H9 (cell line): ENCODE measurements around the gene PLXND1. TPM values are rescaled to one million over a fixed set of nuclear protein-coding genes. Genes with fewer than 3 reads are reported as not detected.

Experiments used
- DNase-seq: peaks from one replicate; pipeline ENCODE4 v3.0.0-alpha.2; 2017
- H2AFZ ChIP-seq: one replicate; pipeline ENCODE4 v1.6.1; 2013; ENCODE audit warnings: mild to moderate bottlenecking, low read length, control low read depth, moderate library complexity
- H2AK5ac ChIP-seq: 2 replicates; pipeline ENCODE4 v1.6.1; 2013; ENCODE audit warnings: low read length, control low read depth, mixed read lengths; ENCODE audit not compliant: insufficient read length
- H2BK120ac ChIP-seq: one replicate; pipeline ENCODE4 v1.6.1; 2013; ENCODE audit warnings: low read depth, mild to moderate bottlenecking, low read length, control low read depth, inconsistent platforms; ENCODE audit not compliant: poor library complexity, severe bottlenecking
- H2BK12ac ChIP-seq: 2 replicates; pipeline ENCODE4 v1.6.1; 2013; ENCODE audit warnings: low read length, control low read depth, mixed read lengths, low read depth; ENCODE audit not compliant: insufficient read length
- H2BK15ac ChIP-seq: 2 replicates; pipeline ENCODE4 v1.6.1; 2013; ENCODE audit warnings: low read depth, low read length, control low read depth
- H2BK20ac ChIP-seq: one replicate; pipeline ENCODE4 v1.6.1; 2013; ENCODE audit warnings: low read depth, mild to moderate bottlenecking, low read length, control low read depth, inconsistent platforms; ENCODE audit not compliant: poor library complexity, severe bottlenecking
- H2BK5ac ChIP-seq: 2 replicates; pipeline ENCODE4 v1.6.1; 2013; ENCODE audit warnings: low read length, control low read depth, mixed read lengths; ENCODE audit not compliant: insufficient read length
- H3K14ac ChIP-seq: 2 replicates; pipeline ENCODE4 v1.6.1; 2013; ENCODE audit warnings: low read length, control low read depth; ENCODE audit not compliant: insufficient read depth
- H3K18ac ChIP-seq: 2 replicates; pipeline ENCODE4 v1.6.1; 2013; ENCODE audit warnings: low read depth, mild to moderate bottlenecking, mixed read lengths, low read length, control low read depth; ENCODE audit not compliant: insufficient read length
- H3K23ac ChIP-seq: 2 replicates; pipeline ENCODE4 v1.6.1; 2013; ENCODE audit warnings: low read length, control low read depth, mixed read lengths, low read depth; ENCODE audit not compliant: insufficient read length
- H3K23me2 ChIP-seq: 2 replicates; pipeline ENCODE4 v1.6.1; 2013; ENCODE audit warnings: low read depth, mild to moderate bottlenecking, mixed read lengths, low read length, control low read depth; ENCODE audit not compliant: insufficient read length, poor library complexity, severe bottlenecking
- H3K27ac ChIP-seq: 2 replicates; pipeline ENCODE4 v1.5.1; 2013; ENCODE audit warnings: low read length, control low read depth, mixed read lengths, low read depth; ENCODE audit not compliant: insufficient read length
- H3K27me3 ChIP-seq: 2 replicates; pipeline ENCODE4 v1.6.1; 2013; ENCODE audit warnings: low read length, control low read depth, inconsistent platforms; ENCODE audit not compliant: insufficient read depth
- H3K4ac ChIP-seq: 2 replicates; pipeline ENCODE4 v1.6.1; 2013; ENCODE audit warnings: low read depth, mild to moderate bottlenecking, control low read depth, inconsistent platforms, low read length, moderate library complexity
- H3K4me1 ChIP-seq: 2 replicates; pipeline ENCODE4 v1.6.1; 2013; ENCODE audit warnings: low read length, control low read depth, inconsistent platforms; ENCODE audit not compliant: insufficient read depth
- H3K4me2 ChIP-seq: 2 replicates; pipeline ENCODE4 v1.6.1; 2013; ENCODE audit warnings: low read length, control low read depth, mixed read lengths; ENCODE audit not compliant: insufficient read length, insufficient read depth
- H3K56ac ChIP-seq: 2 replicates; pipeline ENCODE4 v1.6.1; 2013; ENCODE audit warnings: low read depth, mild to moderate bottlenecking, mixed read lengths, low read length, control low read depth; ENCODE audit not compliant: insufficient read length
- H3K79me1 ChIP-seq: 2 replicates; pipeline ENCODE4 v1.6.1; 2013; ENCODE audit warnings: low read depth, mild to moderate bottlenecking, moderate library complexity, low read length, control low read depth, inconsistent platforms; ENCODE audit not compliant: insufficient read depth, poor library complexity, severe bottlenecking
- H3K79me2 ChIP-seq: 2 replicates; pipeline ENCODE4 v1.6.1; 2013; ENCODE audit warnings: low read length, control low read depth, inconsistent platforms; ENCODE audit not compliant: insufficient read depth
- H3K9ac ChIP-seq: 2 replicates; pipeline ENCODE4 v1.6.1; 2013; ENCODE audit warnings: low read length, control low read depth, mixed read lengths; ENCODE audit not compliant: insufficient read length; ENCODE audit errors: extremely low read depth
- H3K9me3 ChIP-seq: one replicate; pipeline ENCODE4 v1.6.1; 2013; ENCODE audit warnings: low read depth, low read length, inconsistent platforms; ENCODE audit not compliant: control insufficient read depth
- H3T11ph ChIP-seq: one replicate; pipeline ENCODE4 v1.6.1; 2013; ENCODE audit warnings: mild to moderate bottlenecking, low read length, control low read depth, inconsistent platforms
- H4K20me1 ChIP-seq: one replicate; pipeline ENCODE4 v1.6.1; 2013; ENCODE audit not compliant: control insufficient read depth, insufficient read length, insufficient read depth
- H4K5ac ChIP-seq: 2 replicates; pipeline ENCODE4 v1.6.1; 2013; ENCODE audit warnings: low read depth, mild to moderate bottlenecking, mixed read lengths, low read length, control low read depth; ENCODE audit not compliant: insufficient read length
- H4K8ac ChIP-seq: replicated peaks from 2 replicates; pipeline ENCODE4 v1.6.1; 2013; ENCODE audit warnings: low read length, control low read depth, mixed read lengths, low read depth; ENCODE audit not compliant: insufficient read length
- H4K91ac ChIP-seq: 2 replicates; pipeline ENCODE4 v1.6.1; 2013; ENCODE audit warnings: low read depth, mild to moderate bottlenecking, moderate library complexity, mixed read lengths, low read length, control low read depth; ENCODE audit not compliant: insufficient read length
- H3K27ac Mint-ChIP-seq, 3 experiments: 2 replicates in 2 of 3; 3 replicates in 1 of 3; pipeline ENCODE4 v1.8.0; 2020 to 2021; ENCODE audit warnings: mixed read lengths in 3 of 3, mild to moderate bottlenecking in 1 of 3, moderate library complexity in 1 of 3
- H3K27me3 Mint-ChIP-seq: 2 replicates; pipeline ENCODE4 v1.8.0; 2021; ENCODE audit warnings: low read depth, mild to moderate bottlenecking, moderate library complexity, mixed read lengths
- H3K36me3 Mint-ChIP-seq, 3 experiments: 2 replicates in 2 of 3; 3 replicates in 1 of 3; pipeline ENCODE4 v1.8.0; 2020 to 2021; ENCODE audit warnings: low read depth in 3 of 3, mixed read lengths in 3 of 3; ENCODE audit not compliant: insufficient read depth in 1 of 3
- H3K4me1 Mint-ChIP-seq, 2 experiments: 2 replicates each; pipeline ENCODE4 v1.8.0; 2020; ENCODE audit warnings: mixed read lengths in 2 of 2
- H3K4me3 Mint-ChIP-seq, 2 experiments: 2 replicates in 1 of 2; 3 replicates in 1 of 2; pipeline ENCODE4 v1.8.0; 2020 to 2021; ENCODE audit warnings: mild to moderate bottlenecking in 2 of 2, mixed read lengths in 2 of 2, moderate library complexity in 1 of 2
- H3K9me3 Mint-ChIP-seq, 2 experiments: 2 replicates in 1 of 2; 3 replicates in 1 of 2; pipeline ENCODE4 v1.8.0; 2020; ENCODE audit warnings: mild to moderate bottlenecking in 2 of 2, mixed read lengths in 2 of 2, moderate library complexity in 1 of 2
- WGBS: extraction: QIAGEN DNeasy Blood & Tissue Kit; methylation state at CpG from one replicate; pipeline ENCODE4 v1.1.7; 2013; ENCODE audit warnings: missing lambda C conversion rate, low lambda C conversion rate, mixed read lengths; ENCODE audit not compliant: insufficient read length; ENCODE audit errors: extremely low coverage; 5-methylcytosine and 5-hydroxymethylcytosine counted together
- total RNA-seq: library from RNA; stranded (reverse); gene quantifications from 2 replicates; pipeline ENCODE4 v1.2.1, GENCODE V29; 2021
- TF ChIP-seq, protein P1 (sequence below): fragments of 200-600 bp; sonication (generic); conservative IDR thresholded peaks from 3 replicates; pipeline ENCODE4 v1.8.0; 2021; ENCODE audit warnings: antibody characterized with exemption, mild to moderate bottlenecking

PLXND1 gene
- total RNA-seq, 1 experiment from 2014 or later = 50.9 TPM

DNA sequence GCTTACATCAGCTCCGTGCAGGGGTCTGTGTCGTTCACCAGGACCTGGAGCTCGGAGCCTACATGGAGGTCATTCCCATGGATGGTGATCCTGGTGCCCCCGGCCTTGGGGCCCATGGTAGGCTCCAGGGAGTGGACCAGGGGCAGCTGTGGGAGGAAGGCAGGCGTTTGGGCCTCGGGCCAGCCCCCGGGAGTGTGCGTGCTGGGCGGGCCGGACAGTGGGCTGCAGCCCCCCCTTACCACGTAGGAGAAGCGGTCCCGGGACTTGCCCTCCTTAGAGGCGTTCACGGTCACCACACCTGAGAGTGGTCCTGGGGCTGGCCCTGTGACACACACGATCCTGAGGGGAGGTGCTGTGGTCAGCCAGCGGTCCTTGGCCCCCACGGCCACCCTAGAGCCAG, 33.9 kb downstream of the PLXND1 start:
- Histone ChIP-seq H2BK120ac (no peak overlapping the region), H2AK5ac (no peak overlapping the region), H3K4me2 (no peak overlapping the region), H2AFZ (no peak overlapping the region), H2BK5ac (no peak overlapping the region), H2BK20ac (no peak overlapping the region), H3K79me2 (no peaks in the 10 kb centered on the region), H3K14ac (no peak overlapping the region), H4K20me1 (no peaks in the 10 kb centered on the region), H3K23ac (no peak overlapping the region), H4K91ac (no peak overlapping the region), H3K4me1 (no peaks in the 10 kb centered on the region), H3K18ac (no peak overlapping the region), H3K56ac (no peak overlapping the region), H3K9me3 (no peaks in the 10 kb centered on the region), H4K8ac (no peak overlapping the region), H3K79me1 (no peaks in the 10 kb centered on the region), H2BK15ac (no peak overlapping the region), H3K27me3 (no peaks in the 10 kb centered on the region), H2BK12ac (no peak overlapping the region), H4K5ac (no peak overlapping the region), H3K9ac (no peak overlapping the region), H3T11ph (no peak overlapping the region), H3K4ac (no peak overlapping the region), H3K27ac (no peak overlapping the region), H3K23me2 (no peaks in the 10 kb centered on the region)
- Mint-ChIP-seq H3K4me3 (no peak overlapping the region), H3K27ac (no peak overlapping the region; a peak in 1 of 7 replicates), H3K9me3 (no peaks in the 10 kb centered on the region), H3K4me1 (peaks cover 17 to 22% of the 10 kb centered on the region in 2 experiments), H3K36me3 (peaks cover 0 to 4% (median 2%) of the 10 kb centered on the region in 3 experiments; a peak in 1 of 7 replicates), H3K27me3 (no peaks in the 10 kb centered on the region)
- no peak for DNase-seq
- TF ChIP-seq, protein P1, sequence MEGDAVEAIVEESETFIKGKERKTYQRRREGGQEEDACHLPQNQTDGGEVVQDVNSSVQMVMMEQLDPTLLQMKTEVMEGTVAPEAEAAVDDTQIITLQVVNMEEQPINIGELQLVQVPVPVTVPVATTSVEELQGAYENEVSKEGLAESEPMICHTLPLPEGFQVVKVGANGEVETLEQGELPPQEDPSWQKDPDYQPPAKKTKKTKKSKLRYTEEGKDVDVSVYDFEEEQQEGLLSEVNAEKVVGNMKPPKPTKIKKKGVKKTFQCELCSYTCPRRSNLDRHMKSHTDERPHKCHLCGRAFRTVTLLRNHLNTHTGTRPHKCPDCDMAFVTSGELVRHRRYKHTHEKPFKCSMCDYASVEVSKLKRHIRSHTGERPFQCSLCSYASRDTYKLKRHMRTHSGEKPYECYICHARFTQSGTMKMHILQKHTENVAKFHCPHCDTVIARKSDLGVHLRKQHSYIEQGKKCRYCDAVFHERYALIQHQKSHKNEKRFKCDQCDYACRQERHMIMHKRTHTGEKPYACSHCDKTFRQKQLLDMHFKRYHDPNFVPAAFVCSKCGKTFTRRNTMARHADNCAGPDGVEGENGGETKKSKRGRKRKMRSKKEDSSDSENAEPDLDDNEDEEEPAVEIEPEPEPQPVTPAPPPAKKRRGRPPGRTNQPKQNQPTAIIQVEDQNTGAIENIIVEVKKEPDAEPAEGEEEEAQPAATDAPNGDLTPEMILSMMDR = no peak
- WGBS = no CpG with 5 or more reads among the region's 18 CpGs
